RKO (cell line): Measurements from ENCODE around the gene RBKS.
A peak's percentile ranks its signal among the peaks of the same experiment; 100 is the strongest.
"Not testable (repeated sequence)": the region's sequence is repeated elsewhere in the genome, so short reads cannot be mapped to it uniquely, and the experiment has no call there.

Experiments
- DNase-seq: peaks from one replicate; pipeline ENCODE4 v3.0.0-alpha.2; 2016; ENCODE audit warnings: low spot score

The RBKS gene

DNA sequence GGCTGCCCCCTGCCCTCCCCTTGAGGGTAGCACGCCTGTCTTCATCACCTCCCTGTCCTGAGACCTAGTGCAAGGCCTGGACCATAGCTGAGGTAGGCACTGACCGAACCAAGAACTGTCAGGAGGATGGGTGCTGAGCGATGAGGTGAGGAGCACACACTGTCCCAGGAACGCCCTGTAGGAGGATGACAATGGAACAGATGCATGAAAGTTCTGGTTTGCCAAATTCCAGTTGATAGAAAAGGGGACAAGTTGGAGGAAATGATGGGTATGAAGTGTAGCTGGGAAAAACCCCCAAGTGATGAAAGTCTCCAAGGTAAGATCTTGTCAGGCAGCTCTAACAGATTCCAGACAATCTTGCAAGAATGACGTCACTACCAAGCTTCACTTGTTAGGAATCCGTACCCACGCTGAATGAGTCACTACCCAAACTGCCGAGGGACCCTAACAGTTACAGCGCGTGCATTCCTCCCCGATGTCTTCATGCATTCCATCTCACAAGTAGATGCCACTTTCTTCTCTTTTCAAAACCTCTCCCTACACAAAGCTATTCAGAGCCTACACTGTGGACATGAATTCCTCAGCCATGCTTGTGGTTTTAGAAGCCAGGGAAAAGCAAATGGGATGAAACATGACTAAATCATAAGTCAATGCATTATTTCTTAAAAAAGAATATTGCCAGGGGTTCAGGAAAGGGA is 91.1 kb downstream of the RBKS start:
- DNase-seq, result peak; percentile 98

GRCh38 chr2:27798486-27798885 is 91.7 kb downstream of the RBKS start:
- DNase-seq, result no peak

- DNase-seq, result no peak
These were observed 92.3 kb downstream of the RBKS start for GRCh38 chr2:27797841-27798240.

DNA sequence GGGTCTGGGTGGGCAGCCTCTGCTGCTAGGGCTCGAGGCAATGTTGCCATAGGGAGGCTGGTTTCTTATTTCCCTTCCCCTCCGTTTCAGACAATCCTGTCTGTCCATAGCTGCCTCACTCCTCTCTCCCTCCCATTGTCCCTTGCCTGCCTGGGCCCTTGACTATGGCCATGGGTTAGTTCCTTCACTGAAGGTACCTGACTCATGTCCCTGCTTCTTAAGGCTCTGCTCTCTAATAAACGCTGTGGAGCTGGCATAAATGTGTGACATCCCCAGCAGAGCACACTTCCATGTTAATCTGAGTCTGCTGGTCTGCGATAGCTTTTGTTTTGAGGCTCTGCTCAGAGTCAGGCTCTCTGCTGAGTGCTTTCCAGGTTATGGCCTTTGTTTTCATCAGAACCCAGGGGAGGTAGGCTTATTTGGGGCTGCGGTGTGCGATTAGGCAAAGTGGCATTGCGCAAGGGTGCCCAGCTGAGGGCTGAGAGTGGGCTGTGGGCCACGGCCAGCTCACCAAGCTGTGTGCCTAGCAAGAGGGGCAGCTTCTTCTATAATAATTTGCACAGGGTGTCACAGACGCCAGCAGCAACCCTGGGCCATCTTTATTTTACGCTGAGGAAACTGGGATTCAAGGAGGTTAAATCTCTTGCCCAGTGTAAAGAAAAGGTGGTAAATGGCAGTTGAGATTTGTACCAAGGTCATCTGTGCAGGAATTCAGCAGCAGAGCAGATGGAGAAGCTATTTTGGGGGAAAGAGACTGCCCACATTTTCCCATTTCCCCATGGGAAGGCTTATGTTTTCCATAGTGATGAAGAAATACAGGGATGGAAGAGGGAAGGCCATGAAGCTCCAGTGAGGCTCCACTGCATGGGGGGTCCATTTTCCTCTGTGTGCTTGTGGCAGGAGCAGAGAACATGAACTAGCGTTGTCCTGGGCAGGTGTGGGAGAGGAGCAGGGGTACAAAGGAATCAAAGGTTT is 93.1 kb downstream of the RBKS start:
- no peak for DNase-seq

GRCh38 chr2:27795868-27796277 is 94.3 kb downstream of the RBKS start:
- no peak for DNase-seq

DNA sequence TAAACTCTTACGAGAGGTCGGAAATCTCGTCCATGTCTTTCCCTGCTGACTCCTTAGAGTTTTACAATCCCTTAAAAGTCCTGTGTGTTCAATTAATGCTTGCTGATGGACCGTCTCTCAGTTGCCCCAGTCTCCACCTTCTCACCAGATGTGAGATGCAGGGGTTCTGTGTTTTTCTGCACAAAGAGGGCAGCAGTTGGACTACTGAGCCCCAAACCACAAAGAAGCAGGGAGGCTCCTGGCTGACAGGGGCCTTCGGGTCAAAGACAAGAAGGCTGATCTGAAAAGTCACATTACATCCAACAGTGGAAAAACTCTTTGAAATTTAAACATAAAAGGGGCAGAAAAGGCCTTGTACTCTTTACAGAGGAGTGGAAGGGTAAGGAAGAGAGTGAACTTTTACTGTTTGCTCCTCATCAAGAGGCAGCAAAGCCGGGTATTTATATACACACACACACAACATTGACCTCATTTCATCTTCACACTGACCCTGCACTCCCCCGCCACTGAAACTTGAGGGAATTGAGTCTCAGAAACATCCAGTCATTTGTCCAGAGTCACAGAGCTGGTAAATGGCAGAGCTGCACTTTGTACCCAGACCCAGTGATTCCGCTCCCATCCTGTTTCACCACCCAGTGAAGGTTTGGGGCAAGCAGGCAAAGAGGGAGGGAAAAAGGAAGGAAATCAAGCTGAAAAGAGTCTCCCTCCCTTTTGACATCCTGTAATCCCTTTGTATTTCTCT is 94.9 kb downstream of the RBKS start:
- no peak for DNase-seq

- DNase-seq, result no peak
These were observed 97.4 kb downstream of the RBKS start for GRCh38 chr2:27792759-27793158.

DNA sequence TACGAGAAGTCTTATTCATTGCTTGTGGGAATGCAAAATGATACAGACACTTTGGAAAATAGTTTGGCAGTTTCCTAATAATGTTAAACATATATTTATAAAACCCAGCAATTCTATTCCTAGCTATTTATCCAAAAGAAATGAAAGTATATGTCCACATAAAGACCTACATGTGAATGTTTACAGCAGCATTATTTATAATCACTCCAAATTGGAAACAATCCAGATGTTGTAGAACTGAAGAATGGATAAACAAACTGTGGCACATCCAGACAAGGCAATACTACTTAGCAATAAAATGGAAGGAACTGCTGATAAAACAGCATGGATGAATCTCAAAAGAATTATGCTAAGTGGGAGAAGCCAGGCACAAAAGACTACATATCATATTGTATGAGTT is 99.4 kb downstream of the RBKS start:
- no peak for DNase-seq

- no peak for DNase-seq
These were observed 107.5 kb downstream of the RBKS start for GRCh38 chr2:27782701-27783100.

DNA sequence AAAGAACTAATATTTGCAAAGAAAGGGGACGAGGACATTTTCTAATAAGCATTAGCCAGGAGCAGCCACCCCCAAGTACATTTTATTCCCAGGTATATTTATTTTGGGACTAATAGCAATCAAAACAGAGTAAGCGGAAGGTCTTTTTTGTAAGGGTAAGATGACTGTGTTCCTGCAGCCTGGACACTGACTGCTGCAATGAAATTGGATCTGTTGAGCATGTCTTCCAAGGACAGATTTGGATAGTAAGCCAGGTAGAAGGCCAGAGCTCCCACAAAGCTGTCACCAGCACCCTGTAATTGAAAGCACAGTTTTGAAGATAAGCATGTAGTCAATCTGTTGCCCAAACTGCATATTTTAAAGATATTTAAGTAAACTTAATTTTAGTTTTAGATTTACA is 108.7 kb downstream of the RBKS start:
- DNase-seq, result no peak

DNA sequence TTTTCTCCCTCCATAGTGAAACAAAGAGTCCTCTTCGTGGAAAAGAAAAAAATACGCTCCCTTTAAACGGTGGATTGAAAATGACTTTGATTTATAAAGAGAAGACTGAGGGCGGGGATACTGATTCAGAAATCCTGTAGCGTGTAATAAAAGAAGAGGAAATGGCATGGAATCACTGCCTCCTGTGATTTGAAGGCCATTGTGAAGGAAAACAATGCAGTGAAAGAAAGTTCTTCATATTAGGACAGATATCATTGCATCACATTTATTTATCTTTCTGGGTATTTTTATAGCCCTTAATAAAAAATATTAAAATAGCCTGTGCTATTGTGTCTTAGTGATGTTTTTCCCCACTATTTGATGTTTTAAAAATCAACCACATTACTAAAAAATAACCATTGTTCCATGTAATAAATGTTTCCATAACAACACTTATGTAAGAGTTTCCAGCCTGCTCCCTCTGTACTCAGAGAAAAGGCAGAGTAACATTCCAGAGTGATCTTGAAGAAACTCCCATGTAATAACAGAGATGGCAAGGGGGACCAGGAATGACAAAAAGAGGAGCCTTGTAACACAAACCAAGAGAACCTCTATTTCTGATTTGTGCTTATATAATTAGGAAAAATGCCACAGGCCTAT is 110.7 kb downstream of the RBKS start:
- DNase-seq, result no peak

DNA sequence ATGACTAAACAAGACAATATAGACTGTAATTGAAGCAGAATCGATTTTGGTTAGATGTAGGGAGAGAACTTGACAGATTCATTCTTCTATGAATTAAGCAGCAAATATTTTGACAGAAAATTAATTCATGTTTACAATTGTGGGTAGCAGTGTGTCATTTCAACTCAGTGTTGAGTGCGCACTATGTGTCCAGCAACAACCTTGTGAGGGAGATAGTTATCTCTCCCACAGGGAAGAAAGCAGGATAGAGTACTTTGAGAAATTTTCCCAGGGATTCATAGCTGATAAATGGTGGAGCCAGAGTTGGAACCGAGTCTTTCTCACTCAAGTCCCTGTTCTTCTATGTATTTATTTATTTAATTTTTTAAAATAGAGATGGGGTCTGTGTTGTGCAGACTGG is 113.5 kb downstream of the RBKS start:
- no peak for DNase-seq

DNA sequence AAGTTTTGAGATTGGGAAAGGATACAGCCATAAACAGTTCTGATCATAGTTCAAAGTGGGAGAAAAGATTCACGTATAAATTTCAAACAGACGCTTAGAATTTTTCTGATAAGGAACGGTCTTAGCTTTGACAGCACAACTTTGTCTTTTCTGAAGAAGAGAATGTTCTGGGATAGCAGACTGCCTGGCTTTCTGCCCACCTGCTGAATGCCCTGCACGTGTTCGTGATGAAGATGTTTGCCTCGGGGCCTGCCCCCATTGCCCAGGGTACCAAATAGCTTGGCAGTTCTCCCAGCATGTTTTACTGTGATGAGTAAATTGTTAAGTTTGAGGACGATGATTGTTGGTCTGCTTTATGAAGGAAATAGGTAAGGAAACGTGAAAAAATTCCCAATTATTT is 114.1 kb downstream of the RBKS start:
- DNase-seq, result no peak

DNA sequence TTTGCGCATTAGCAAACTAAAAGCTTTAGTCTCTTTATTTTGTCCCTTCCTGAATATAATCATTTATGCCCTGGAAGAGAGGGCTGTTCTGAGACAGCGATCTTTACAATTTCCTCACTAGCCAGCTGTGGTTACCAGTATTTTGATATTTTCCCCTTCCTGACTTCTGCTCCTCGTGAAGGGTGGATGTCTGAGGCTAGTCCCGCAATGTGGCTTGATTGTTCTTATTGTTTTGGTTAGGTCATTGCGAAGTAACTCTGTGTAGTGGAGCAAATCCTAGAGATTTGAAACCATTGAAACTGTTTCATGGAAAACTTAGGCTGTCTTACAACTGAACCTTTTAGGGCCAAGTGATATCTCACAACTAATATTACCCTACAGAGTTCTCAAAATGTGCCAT is 116.2 kb downstream of the RBKS start:
- no peak for DNase-seq

DNA sequence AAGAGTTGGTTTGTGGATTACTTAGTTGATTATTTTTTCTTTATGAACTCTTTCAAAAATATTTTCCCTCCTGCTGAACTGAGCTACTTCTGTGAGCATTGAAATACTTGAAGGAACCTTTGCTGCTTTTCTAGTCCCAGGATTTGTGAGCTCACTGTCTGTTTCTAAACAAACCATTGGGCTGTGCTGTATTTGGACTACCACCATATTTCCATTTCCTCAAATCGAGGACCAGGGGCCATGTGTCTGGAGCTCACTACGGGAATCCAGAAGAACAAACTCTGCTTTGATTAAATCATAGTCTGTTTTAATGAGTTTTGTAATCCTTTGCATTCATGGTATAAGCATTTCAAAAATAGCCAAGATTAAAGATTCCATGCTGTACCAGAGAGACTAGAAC is 117.4 kb downstream of the RBKS start:
- DNase-seq, result peak; percentile 20

DNA sequence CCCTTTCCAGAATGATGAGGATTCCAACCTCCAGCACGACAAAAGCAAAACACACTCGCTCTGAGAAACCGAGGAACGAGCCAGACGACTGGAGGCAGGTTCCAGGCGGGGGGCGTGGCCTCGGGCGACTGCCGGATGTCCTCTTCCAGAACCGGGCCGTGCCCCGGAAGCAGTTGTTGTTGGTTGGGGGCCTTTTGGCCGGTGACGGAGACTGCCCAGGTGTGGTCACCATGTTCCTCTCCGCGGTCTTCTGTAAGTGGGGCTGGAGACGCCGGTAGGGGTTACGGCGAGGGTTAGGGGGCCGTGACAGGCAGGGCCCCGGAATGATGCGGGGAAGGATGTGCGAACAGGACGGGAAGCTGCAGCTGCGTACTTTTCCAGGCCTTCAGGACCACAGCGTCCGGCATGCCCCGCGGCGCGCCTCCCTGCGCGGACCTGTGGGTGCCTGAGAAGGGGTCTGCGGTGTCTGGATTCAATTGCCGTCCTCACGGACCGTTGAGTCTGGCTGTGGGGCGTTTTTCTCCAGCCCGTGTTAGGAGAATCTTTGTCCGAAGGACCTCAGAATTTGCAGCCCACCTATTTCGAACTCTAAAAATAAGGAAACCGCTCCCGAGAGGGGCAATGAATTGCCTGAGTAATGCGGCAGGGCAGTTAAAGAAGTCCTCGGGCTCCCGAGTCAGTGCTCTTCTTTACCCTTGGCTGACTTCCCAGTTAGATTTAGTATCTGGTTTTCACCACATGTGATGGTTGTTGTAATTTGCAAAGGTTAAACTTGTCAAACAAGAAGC is 118.4 kb downstream of the RBKS start, which contains the start of gene MRPL33:
MRPL33 (plus strand) TSS at position 172 of the 788 bp plus-strand sequence; CDS start at position 231, 59 bp downstream.
- DNase-seq, result peak; percentile 92

GRCh38 chr2:27771202-27771547 is 119.0 kb downstream of the RBKS start:
- DNase-seq, result no peak

DNA sequence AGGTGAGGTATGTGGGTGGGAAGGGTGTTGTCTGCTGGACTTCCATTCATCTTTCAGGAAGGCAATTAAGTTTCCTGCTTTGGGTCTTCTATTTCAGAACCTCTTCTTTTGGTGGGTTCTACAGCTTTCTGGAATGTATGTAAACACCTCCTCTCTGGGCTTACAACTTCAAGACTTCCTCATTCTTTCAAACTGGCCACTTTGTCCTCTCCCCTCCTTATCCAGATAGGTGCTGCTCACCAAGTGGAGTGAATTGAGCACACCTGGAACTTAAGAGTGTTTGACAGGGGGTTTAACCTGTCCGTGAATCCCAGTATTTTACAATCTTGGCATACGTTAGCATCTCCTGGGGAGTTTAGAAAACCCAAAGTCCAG is 123.9 kb downstream of the RBKS start:
- no peak for DNase-seq

DNA sequence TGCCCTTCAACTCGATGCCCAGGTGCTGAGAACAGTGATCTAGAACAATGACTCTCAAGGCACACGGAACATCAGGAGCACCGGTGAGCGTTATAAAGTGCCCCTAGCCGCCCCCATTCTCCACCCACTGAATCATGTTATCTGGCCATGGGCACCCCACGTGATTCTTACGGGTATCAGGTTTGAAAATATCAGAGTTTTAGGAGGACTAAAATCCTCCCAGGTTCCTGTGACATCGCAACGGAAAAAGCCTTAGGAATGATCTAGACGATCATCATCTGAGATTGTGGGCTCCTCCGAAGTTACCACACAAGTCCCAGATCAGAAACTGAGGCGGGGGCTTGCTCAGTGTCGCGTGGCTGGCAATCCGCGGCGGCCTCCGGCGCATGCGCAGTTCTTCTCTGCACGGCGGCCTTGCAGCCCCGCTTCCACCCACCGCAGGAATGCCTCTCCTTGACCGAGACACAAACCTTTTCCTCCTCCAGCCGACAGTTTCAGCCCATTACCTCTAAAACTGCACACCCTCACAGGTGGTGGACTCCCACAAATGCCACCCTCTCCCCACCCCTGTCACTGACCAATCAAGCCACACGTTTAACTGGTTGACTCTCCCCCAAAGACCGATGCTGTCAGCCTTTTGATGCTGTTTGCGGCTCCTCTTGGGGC is 124.4 kb downstream of the RBKS start:
- no peak for DNase-seq

DNA sequence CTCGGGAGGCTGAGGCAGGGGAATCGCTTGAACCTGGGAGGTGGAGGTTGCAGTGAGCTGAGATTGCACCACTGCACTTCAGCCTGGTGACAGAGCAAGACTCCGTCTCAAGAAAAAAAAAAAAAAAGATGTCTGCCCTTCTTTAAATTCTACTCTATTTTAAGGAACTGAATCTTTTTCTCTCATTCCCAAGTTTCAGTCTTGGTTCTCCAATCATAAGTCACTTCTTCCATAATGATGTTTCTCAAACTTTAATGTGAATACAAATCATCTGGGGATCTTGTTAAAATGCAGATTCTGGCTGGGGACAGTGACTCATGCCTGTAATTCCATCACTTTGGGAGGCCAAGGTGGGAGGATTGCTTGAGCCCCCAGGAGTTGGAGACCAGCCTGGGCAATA is 125.7 kb downstream of the RBKS start:
- DNase-seq, result not testable (repeated sequence)

- DNase-seq, result no peak
These were observed 126.3 kb downstream of the RBKS start for GRCh38 chr2:27763907-27764267.
